Measurements from ENCODE around the gene NR5A1.

Gene NR5A1

DNA sequence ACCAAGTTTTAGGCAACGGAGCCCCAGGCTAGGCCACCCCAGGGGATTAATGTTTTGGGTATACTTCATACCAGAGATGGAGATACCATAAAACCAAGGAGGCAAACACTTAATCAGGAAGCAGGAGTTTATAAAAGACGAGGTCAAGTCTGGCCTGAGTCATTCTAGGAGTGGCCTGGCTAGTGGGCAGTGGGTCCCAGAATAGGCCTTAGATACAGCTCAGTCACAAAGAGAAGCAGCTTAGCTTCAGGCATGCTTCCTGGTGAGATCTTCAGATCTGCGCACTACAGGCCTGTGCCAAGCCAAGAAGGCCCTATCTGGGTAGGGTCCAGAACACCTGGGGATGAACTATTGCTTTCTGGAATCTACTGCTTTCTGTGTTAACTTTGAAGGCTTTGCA lies 20.6 kb upstream of the NR5A1 start:
- TF ChIP-seq, protein P1, sequence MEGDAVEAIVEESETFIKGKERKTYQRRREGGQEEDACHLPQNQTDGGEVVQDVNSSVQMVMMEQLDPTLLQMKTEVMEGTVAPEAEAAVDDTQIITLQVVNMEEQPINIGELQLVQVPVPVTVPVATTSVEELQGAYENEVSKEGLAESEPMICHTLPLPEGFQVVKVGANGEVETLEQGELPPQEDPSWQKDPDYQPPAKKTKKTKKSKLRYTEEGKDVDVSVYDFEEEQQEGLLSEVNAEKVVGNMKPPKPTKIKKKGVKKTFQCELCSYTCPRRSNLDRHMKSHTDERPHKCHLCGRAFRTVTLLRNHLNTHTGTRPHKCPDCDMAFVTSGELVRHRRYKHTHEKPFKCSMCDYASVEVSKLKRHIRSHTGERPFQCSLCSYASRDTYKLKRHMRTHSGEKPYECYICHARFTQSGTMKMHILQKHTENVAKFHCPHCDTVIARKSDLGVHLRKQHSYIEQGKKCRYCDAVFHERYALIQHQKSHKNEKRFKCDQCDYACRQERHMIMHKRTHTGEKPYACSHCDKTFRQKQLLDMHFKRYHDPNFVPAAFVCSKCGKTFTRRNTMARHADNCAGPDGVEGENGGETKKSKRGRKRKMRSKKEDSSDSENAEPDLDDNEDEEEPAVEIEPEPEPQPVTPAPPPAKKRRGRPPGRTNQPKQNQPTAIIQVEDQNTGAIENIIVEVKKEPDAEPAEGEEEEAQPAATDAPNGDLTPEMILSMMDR (IDR thresholded peaks at IDR 0.05; ENCODE audit: low read depth, low read length), result no peak
- DNase-seq (ENCODE audit: extremely low read depth, low read depth), result no peak

DNA sequence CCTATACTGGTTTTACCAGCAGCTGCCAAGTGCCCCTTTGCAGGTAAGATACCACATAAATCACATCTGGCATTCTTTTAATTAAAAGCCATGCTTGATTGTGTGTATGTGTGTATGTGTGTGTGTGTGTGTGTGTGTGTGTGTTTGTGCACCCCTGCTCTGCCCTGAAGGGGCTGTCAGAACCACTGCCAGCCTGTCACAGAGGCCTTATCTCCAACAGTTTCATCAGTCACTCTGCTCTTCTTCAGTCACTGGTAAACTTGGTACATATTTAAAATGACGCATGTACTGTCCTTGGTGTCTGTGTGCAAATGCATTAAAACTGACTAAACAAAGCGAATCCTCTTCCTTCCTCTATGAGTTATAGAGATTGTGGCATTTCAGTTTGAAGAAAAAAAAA lies 19.0 kb upstream of the NR5A1 start:
- DNase-seq (ENCODE audit: extremely low read depth, low read depth), result no peak
- TF ChIP-seq, protein P1 (IDR thresholded peaks at IDR 0.05; ENCODE audit: low read depth, low read length), result no peak

DNA sequence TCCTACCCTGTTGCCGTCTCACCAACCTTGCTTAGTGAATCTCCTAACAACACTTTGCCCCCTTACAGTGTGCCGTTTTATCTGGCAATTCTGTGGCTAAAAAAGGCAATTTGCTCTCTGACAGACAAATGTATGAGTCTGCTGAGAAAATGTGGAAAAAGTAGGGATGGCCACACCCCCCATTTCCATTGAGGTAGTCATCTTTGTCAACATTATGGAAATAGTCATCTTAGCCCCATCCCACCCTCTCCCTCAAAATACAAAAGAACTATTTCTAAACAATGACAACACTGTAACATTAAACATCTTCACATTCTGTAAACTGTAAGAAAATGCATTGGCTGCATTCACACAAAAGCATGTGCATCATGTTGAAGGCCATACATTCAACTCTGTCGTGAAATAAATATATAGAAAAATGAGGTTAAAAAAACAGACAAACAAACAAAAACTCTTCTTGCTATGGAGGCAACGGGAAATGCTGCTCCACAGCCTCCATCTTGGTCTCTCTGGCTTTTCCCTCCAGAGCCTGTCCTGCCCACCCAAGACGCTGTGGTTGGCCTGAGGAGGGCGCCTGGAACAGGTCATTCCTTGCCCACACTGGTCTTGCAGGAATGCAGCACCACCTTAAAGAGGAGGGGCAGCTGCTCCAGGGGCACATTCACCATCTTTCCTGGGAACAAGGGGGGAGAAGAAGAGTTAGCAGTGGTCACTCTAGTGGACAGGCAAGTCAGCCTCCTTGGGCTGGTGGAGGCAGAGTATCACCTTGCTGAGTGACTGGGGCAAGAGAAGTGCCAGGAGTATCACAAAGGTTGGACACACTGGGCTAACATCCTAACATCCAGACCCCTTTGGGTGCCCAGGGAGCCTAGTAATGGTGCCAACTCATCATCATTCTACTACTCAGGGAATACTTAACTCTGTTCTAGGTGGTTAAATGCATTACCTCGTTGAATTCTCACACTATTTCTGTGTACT lies 15.2 kb upstream of the NR5A1 start:
- TF ChIP-seq, protein P1 (IDR thresholded peaks at IDR 0.05; ENCODE audit: low read depth, low read length), result no peak
- no peak for DNase-seq (ENCODE audit: extremely low read depth, low read depth)

DNA sequence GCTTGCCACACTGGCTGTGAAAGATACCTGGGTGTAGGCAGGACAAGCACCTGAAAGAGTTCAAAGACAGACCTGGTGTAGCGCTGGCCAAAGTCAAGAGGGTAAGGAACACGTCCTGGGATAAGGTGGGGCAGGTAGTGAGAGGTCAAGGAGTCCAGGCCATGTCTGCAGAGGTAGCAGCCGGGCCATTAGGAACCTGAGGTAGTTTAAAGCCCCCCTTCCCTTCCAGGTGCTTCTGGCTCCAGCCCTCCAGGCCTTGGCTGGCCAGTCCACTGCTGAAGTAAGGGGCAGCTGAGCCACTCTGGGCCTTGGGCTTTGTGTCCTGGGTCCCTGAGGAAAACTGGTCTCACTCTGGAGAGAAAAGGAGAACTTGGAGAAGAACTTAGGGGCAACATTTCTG lies 13.9 kb upstream of the NR5A1 start:
- TF ChIP-seq, protein P1 (IDR thresholded peaks at IDR 0.05; ENCODE audit: low read depth, low read length), result no peak
- no peak for DNase-seq (ENCODE audit: extremely low read depth, low read depth)

DNA sequence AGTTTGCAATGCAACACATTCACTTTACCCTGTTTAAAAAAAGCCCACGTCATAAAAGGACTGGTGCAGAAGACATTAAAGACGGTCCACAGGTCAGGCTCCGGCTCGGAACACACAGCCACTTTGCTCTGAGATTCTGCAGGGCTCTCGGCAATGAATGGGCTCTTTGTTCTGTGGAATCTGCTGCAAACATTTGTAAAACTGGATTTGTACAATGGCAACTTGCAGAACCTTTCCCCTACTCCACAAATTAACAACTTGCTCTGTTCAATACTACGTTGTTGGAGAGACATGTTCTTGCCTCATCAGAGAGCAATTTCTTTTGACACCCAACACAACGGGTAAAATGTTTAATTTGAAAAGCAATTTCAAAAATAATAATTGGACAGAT lies 13.0 kb upstream of the NR5A1 start:
- no peak for DNase-seq (ENCODE audit: extremely low read depth, low read depth)
- TF ChIP-seq, protein P1 (IDR thresholded peaks at IDR 0.05; ENCODE audit: low read depth, low read length), result no peak

DNA sequence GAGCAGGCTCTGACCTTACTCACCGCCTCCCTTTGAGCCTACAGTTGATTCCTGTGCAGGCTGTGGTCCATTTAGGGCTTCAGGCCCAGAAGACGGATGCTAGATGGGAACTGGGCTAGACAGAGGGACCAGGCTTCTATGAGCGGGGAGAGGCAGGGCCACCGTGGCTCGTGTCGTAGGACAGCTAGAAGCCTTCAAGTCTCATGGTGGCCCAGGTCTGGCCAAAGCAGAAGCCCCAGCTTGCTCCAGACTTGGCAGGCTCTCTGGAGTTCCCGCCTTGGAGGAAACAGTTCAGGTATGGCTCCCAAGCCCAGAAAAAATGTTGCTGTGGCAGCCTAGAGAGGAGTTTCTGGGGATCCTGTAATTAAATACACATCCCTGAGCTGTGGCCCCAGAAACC lies 10.9 kb upstream of the NR5A1 start:
- no peak for DNase-seq (ENCODE audit: extremely low read depth, low read depth)
- TF ChIP-seq, protein P1 (IDR thresholded peaks at IDR 0.05; ENCODE audit: low read depth, low read length), result no peak

DNA sequence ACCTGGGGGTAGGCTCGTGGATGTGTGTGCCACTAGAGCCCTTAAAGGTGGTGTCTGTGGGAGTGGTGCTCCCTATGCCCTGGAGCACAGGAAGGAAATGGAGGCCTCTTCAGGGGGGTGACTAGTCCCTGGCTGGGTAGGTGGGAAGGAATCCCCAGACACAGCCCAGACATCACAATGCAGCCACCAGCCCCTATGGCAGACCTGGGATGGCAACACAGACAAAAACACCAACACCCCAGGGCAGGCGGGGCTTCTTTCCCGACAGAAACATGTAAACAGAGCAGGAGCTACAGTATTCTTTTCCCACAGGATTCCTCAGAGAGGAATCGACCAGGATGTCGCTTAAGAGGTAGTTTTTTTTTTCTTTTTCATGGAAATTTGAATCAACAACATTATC lies 10.4 kb upstream of the NR5A1 start:
- TF ChIP-seq, protein P1 (IDR thresholded peaks at IDR 0.05; ENCODE audit: low read depth, low read length), result no peak
- no peak for DNase-seq (ENCODE audit: extremely low read depth, low read depth)

Measured in AG09319 (cell line).